Panc1 (cell line): ENCODE measurements around the gene ATP5PB.

Experiments
- CTCF ChIP-seq: fragments of 450-650 bp; IDR thresholded peaks from 2 replicates; pipeline ENCODE4 v1.5.1; 2017; ENCODE audit warnings: mild to moderate bottlenecking
- POLR2AphosphoS5 ChIP-seq: IDR thresholded peaks from 2 replicates; pipeline ENCODE4 v1.6.1; 2012; ENCODE audit warnings: mild to moderate bottlenecking, low read depth, low read length, moderate library complexity
- REST ChIP-seq, 2 experiments: IDR thresholded peaks; 2 replicates each; pipeline ENCODE4 v1.6.1; 2011 to 2012; ENCODE audit warnings: low read depth in 2 of 2, control low read depth in 1 of 2, low read length in 1 of 2, mild to moderate bottlenecking in 1 of 2, moderate library complexity in 1 of 2; ENCODE audit not compliant: insufficient read depth in 1 of 2
- TCF7L2 ChIP-seq: IDR thresholded peaks from 2 replicates; pipeline ENCODE4 v1.6.1; 2011; ENCODE audit warnings: mild to moderate bottlenecking, low read depth, low read length, inconsistent platforms

GRCh38 chr1:111399792-111400610, 49.3 kb upstream of the ATP5PB start:
- no peak for TF ChIP-seq POLR2AphosphoS5
- peak; percentile 62 for TF ChIP-seq CTCF
- TF ChIP-seq TCF7L2: no peak
- TF ChIP-seq REST (IDR thresholded peaks at IDR 0.05; ENCODE audit: insufficient read depth in 1 of 2, low read depth in 2 of 2, low read length in 1 of 2): no peak
